B cell (primary cell): Measurements from ENCODE around the gene E2F7. TPM values are rescaled to one million over a fixed set of nuclear protein-coding genes. Genes with fewer than 3 reads are reported as not detected.

ENCODE experiments used
- ATAC-seq: fragments of 200-7000 bp; cut with Tn5 transposase; one replicate; pipeline ENCODE4 v1.10.0; 2021; ENCODE audit warnings: low read depth, mild to moderate bottlenecking, moderate number of reproducible peaks, moderate library complexity
- CTCF ChIA-PET: fragments of 350-600 bp; sonication (Branson Sonifier 250); formaldehyde crosslinking; loops from one replicate; lab custom pipeline; 2021; ENCODE audit warnings: antibody characterized with exemption, inconsistent platforms; lab: Charles Lee
- POLR2A ChIA-PET: fragments of 350-600 bp; sonication (Branson Sonifier 250); formaldehyde crosslinking; loops from one replicate; lab custom pipeline; 2021; ENCODE audit warnings: antibody characterized with exemption; lab: Charles Lee
- DNase-seq: peaks from one replicate; pipeline ENCODE4 v3.0.0; 2013
- H2AFZ ChIP-seq: 2 replicates; pipeline ENCODE4 v1.6.1; 2012; ENCODE audit warnings: mild to moderate bottlenecking, low read depth, low read length; ENCODE audit not compliant: insufficient read depth, poor library complexity, severe bottlenecking
- H3K27ac ChIP-seq, 2 donors: 1 replicate in 1 of 2; 2 replicates in 1 of 2; pipeline ENCODE4 v1.5.1; 2012 to 2013; ENCODE audit warnings: low read length in 2 of 2, mild to moderate bottlenecking in 2 of 2, moderate library complexity in 1 of 2
- H3K27me3 ChIP-seq, 4 experiments: fragments of 200-600 bp in 1 of 4; sonication (generic) in 1 of 4; replicated peaks in 1 of 4; 1 replicate in 2 of 4; 2 replicates in 2 of 4; pipeline versions ENCODE4 v1.6.1 to v1.7.0; 2013 to 2016; ENCODE audit warnings: low read length in 3 of 4, mild to moderate bottlenecking in 2 of 4, mixed read lengths in 1 of 4, moderate library complexity in 1 of 4; ENCODE audit not compliant: insufficient read depth in 4 of 4, control insufficient read depth in 3 of 4; ENCODE audit errors: control extremely low read depth in 1 of 4
- H3K36me3 ChIP-seq, 2 experiments: replicated peaks in 1 of 2; 1 replicate in 1 of 2; 2 replicates in 1 of 2; pipeline versions ENCODE4 v1.6.1 to v1.7.1; 2013; ENCODE audit warnings: low read length in 1 of 2; ENCODE audit not compliant: insufficient read depth in 2 of 2, control insufficient read depth in 1 of 2; ENCODE audit errors: control extremely low read depth in 1 of 2, extremely low read depth in 1 of 2
- H3K4me1 ChIP-seq, 2 donors: fragments of 200-600 bp in 1 of 2; sonication (generic) in 1 of 2; 1 replicate in 1 of 2; 2 replicates in 1 of 2; pipeline versions ENCODE4 v1.5.1 to v1.6.1; 2013 to 2017; ENCODE audit warnings: low read length in 2 of 2; ENCODE audit not compliant: control insufficient read depth in 2 of 2, insufficient read depth in 2 of 2
- H3K4me2 ChIP-seq: replicated peaks from 2 replicates; pipeline ENCODE3; 2012; ENCODE audit warnings: mild to moderate bottlenecking, low read depth, low read length; ENCODE audit not compliant: poor library complexity, severe bottlenecking
- H3K4me3 ChIP-seq, 5 experiments: fragments of 200-600 bp in 1 of 5; sonication (generic) in 1 of 5; 1 replicate in 3 of 5; 2 replicates in 2 of 5; pipeline versions ENCODE4 v1.5.1 to v1.7.0; 2011 to 2016; ENCODE audit warnings: low read length in 4 of 5, mild to moderate bottlenecking in 4 of 5, low read depth in 2 of 5, control low read depth in 1 of 5, moderate library complexity in 1 of 5; ENCODE audit not compliant: insufficient read depth in 1 of 5; ENCODE audit errors: control extremely low read depth in 1 of 5, extremely low read depth in 1 of 5
- H3K79me2 ChIP-seq: fragments of 200-600 bp; sonication (generic); one replicate; pipeline ENCODE4 v1.6.0; 2016; ENCODE audit warnings: low read length; ENCODE audit not compliant: control insufficient read depth, insufficient read depth
- H3K9ac ChIP-seq: fragments of 200-600 bp; sonication (generic); 2 replicates; pipeline ENCODE4 v1.6.1; 2017; ENCODE audit warnings: mild to moderate bottlenecking, low read length, moderate library complexity
- H3K9me3 ChIP-seq, 3 donors: one replicate each; pipeline versions ENCODE4 v1.6.1 to v1.7.1; 2013; ENCODE audit warnings: low read length in 2 of 3; ENCODE audit not compliant: control insufficient read depth in 2 of 3, insufficient read depth in 1 of 3; ENCODE audit errors: control extremely low read depth in 1 of 3
- H4K20me1 ChIP-seq: 2 replicates; pipeline ENCODE4 v1.6.0; 2012; ENCODE audit warnings: mild to moderate bottlenecking, low read length; ENCODE audit not compliant: insufficient read depth, control insufficient read depth, poor library complexity, severe bottlenecking
- H3K27ac Mint-ChIP-seq: one replicate; pipeline ENCODE4 v1.8.0; 2021; ENCODE audit warnings: mixed read lengths
- H3K27me3 Mint-ChIP-seq: one replicate; pipeline ENCODE4 v1.8.0; 2021; ENCODE audit warnings: mixed read lengths
- H3K4me1 Mint-ChIP-seq: one replicate; pipeline ENCODE4 v1.8.0; 2021; ENCODE audit warnings: mixed read lengths
- H3K4me3 Mint-ChIP-seq: one replicate; pipeline ENCODE4 v1.8.0; 2021; ENCODE audit warnings: mixed read lengths
- H3K9me3 Mint-ChIP-seq: one replicate; pipeline ENCODE4 v1.8.0; 2022; ENCODE audit warnings: mixed read lengths; ENCODE audit not compliant: insufficient read depth
- CTCF ChIP-seq: fragments of 200-600 bp; IDR thresholded peaks from one replicate; pipeline ENCODE4 v1.8.0; 2022; ENCODE audit warnings: antibody characterized with exemption, mild to moderate bottlenecking
- EZH2 ChIP-seq: IDR thresholded peaks from 2 replicates; pipeline ENCODE4 v1.6.1; 2012; ENCODE audit warnings: borderline replicate concordance, low read depth, mild to moderate bottlenecking, moderate library complexity, low read length; ENCODE audit not compliant: insufficient read depth, poor library complexity, severe bottlenecking
- WGBS: methylation state at CpG from one replicate; pipeline ENCODE4 v1.1.5; 2013; ENCODE audit warnings: missing lambda C conversion rate; ENCODE audit not compliant: insufficient coverage; 5-methylcytosine and 5-hydroxymethylcytosine counted together
- intact Hi-C: fragments of 100-400 bp; cut with micrococcal nuclease; formaldehyde crosslinking; loops from one replicate; pipeline ENCODE4 v1.10.0; 2022
- polyA plus RNA-seq: library from polyadenylated mRNA; depleted of rRNA; stranded (reverse); fragments of >200 nt; gene quantifications from 2 replicates; pipeline ENCODE4 v1.2.3, GENCODE V29; 2012
- total RNA-seq, 2 donors: library from RNA; stranded (reverse); fragments of 120-200 nt in 1 of 2; gene quantifications; 1 replicate in 1 of 2; 2 replicates in 1 of 2; pipeline versions ENCODE4 v1.2.3 to v1.2.4, GENCODE V29; 2013 to 2022

E2F7 gene
- total and polyA plus RNA-seq, 2 donors (not counting 1 experiment from before 2014, with no cell fraction given), result 0.15 to 0.42 TPM

- Histone ChIP-seq H3K4me2 (no peak overlapping the region), H2AFZ (no peak overlapping the region), H3K79me2 (no peaks in the 10 kb centered on the region), H3K9me3 (no peaks in the 10 kb centered on the region), H3K36me3 (no peaks in the 10 kb centered on the region), H4K20me1 (no peaks in the 10 kb centered on the region), H3K27ac (no peak overlapping the region), H3K27me3 (no peaks in the 10 kb centered on the region), H3K9ac (no peak overlapping the region), H3K4me1 (no peaks in the 10 kb centered on the region), H3K4me3 (no peak overlapping the region)
- ATAC-seq, result no peak
- Mint-ChIP-seq H3K9me3 (peaks cover 4% of the 10 kb centered on the region), H3K27me3 (no peaks in the 10 kb centered on the region), H3K4me3 (no peak overlapping the region), H3K4me1 (no peaks in the 10 kb centered on the region), H3K27ac (no peak overlapping the region)
- ChIA-PET POLR2A (no interaction called here), CTCF (interaction anchor here (2.7 kb wide), 1 partner anchor 16 kb away, joined by 8 read pairs; no protein-coding TSS in a partner anchor)
- TF ChIP-seq EZH2, result no peak
- no peak for TF ChIP-seq CTCF
- DNase-seq, result no peak
- intact Hi-C loops, result no loop called here
- WGBS, result 88% methylated on average over 6 of the region's 9 CpGs
Observed at GRCh38 chr12:77033658-77034536, 31.5 kb downstream of the E2F7 start.

GRCh38 chr12:77032406-77032805, 33.0 kb downstream of the E2F7 start:
- Mint-ChIP-seq H3K4me1 (no peaks in the 10 kb centered on the region), H3K27me3 (no peaks in the 10 kb centered on the region), H3K4me3 (no peak overlapping the region), H3K9me3 (no peaks in the 10 kb centered on the region), H3K27ac (no peak overlapping the region)
- H3K4me2 ChIP-seq, result no peak overlapping the region
- H3K27ac ChIP-seq, result no peak overlapping the region
- ChIA-PET POLR2A (no interaction called here), CTCF (interaction anchor here (1.7 kb wide), 1 partner anchor 22 kb away, joined by 9 read pairs; no protein-coding TSS in a partner anchor)
- intact Hi-C loops, result no loop called here
- ATAC-seq (no peak), DNase-seq (no peak)
- no peaks in the 10 kb centered on the region for H3K4me1 ChIP-seq
- H3K27me3 ChIP-seq, result no peaks in the 10 kb centered on the region
- H4K20me1 ChIP-seq, result no peaks in the 10 kb centered on the region
- TF ChIP-seq EZH2, result no peak
- TF ChIP-seq CTCF, result no peak
- no peaks in the 10 kb centered on the region for H3K9me3 ChIP-seq
- no peak overlapping the region for H3K4me3 ChIP-seq
- no peak overlapping the region for H3K9ac ChIP-seq
- H2AFZ ChIP-seq, result no peak overlapping the region
- no peaks in the 10 kb centered on the region for H3K36me3 ChIP-seq
- WGBS, result no CpG with 5 or more reads among the region's 2 CpGs
- no peaks in the 10 kb centered on the region for H3K79me2 ChIP-seq
